ENCODE measurements around the gene XRCC4.

DNA sequence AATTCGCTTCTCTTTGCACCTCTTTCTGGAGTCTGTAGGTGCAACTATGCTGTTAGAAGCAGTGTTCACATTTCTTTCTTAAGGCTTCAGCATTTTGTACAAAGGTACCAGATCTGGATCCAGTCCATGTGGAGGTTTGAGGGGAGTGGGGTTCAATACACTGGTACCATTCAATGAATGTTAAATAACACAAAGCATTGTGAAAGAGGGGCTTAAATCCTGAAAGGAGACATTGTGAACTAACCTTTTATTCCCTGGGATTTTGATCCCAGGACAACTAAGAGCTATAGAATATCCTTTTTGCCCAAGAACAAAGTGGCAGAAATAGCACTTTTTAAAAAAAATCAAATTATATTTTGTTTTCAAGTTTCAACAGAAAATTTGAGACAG is 286.5 kb downstream of the XRCC4 start:
- TF ChIP-seq, protein P1, sequence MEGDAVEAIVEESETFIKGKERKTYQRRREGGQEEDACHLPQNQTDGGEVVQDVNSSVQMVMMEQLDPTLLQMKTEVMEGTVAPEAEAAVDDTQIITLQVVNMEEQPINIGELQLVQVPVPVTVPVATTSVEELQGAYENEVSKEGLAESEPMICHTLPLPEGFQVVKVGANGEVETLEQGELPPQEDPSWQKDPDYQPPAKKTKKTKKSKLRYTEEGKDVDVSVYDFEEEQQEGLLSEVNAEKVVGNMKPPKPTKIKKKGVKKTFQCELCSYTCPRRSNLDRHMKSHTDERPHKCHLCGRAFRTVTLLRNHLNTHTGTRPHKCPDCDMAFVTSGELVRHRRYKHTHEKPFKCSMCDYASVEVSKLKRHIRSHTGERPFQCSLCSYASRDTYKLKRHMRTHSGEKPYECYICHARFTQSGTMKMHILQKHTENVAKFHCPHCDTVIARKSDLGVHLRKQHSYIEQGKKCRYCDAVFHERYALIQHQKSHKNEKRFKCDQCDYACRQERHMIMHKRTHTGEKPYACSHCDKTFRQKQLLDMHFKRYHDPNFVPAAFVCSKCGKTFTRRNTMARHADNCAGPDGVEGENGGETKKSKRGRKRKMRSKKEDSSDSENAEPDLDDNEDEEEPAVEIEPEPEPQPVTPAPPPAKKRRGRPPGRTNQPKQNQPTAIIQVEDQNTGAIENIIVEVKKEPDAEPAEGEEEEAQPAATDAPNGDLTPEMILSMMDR (conservative IDR thresholded peaks at IDR 0.05), result no peak
- TF ChIP-seq ZFX (IDR thresholded peaks at IDR 0.05), result no peak
